NCI-H2171 (cell line): ENCODE results near the gene UBE2N.
"Not testable (repeated sequence)": the region's sequence is repeated elsewhere in the genome, so short reads cannot be mapped to it uniquely, and the experiment has no call there.

Experiments
- DNase-seq: peaks from one replicate; lab custom pipeline; 2025; lab: John Stamatoyannopoulos, UW

The UBE2N gene

GRCh38 chr12:93443576-93443975, 1.8 kb upstream of the UBE2N start:
- no peak for DNase-seq

GRCh38 chr12:93442411-93443340, 929 bp upstream of the UBE2N start:
- no peak for DNase-seq

- DNase-seq: no peak
Observed at GRCh38 chr12:93441081-93441616, 598 bp downstream of the UBE2N start.

GRCh38 chr12:93440043-93440835, 1.5 kb downstream of the UBE2N start:
- no peak for DNase-seq

GRCh38 chr12:93438266-93439050, 3.3 kb downstream of the UBE2N start:
- no peak for DNase-seq

- DNase-seq: no peak
Observed at GRCh38 chr12:93434256-93434865, 7.4 kb downstream of the UBE2N start.

GRCh38 chr12:93432031-93432430, 9.7 kb downstream of the UBE2N start:
- not testable (repeated sequence) for DNase-seq

GRCh38 chr12:93430280-93430679, 11.5 kb downstream of the UBE2N start:
- no peak for DNase-seq

GRCh38 chr12:93429852-93430251, 11.9 kb downstream of the UBE2N start:
- no peak for DNase-seq

- DNase-seq: no peak
Observed at GRCh38 chr12:93429448-93429847, 12.3 kb downstream of the UBE2N start.

GRCh38 chr12:93427779-93428564, 13.8 kb downstream of the UBE2N start:
- no peak for DNase-seq

GRCh38 chr12:93426412-93426805, 15.3 kb downstream of the UBE2N start:
- DNase-seq: no peak

- DNase-seq: no peak
Observed at GRCh38 chr12:93425736-93426411, 15.9 kb downstream of the UBE2N start.

- DNase-seq: no peak
Observed at GRCh38 chr12:93422050-93422449, 19.7 kb downstream of the UBE2N start.

GRCh38 chr12:93419388-93420034, 22.2 kb downstream of the UBE2N start:
- DNase-seq: no peak

GRCh38 chr12:93417967-93418480, 23.7 kb downstream of the UBE2N start:
- DNase-seq: no peak

- no peak for DNase-seq
Observed at GRCh38 chr12:93415723-93416464, 25.9 kb downstream of the UBE2N start.

- DNase-seq: no peak
Observed at GRCh38 chr12:93413064-93413463, 28.7 kb downstream of the UBE2N start.

- not testable (repeated sequence) for DNase-seq
Observed at GRCh38 chr12:93412396-93412795, 29.4 kb downstream of the UBE2N start.
